Stimulated activated naive CD8-positive, alpha-beta T cell treated with anti-CD3 and anti-CD28 coated beads, Interleukin-15, amount 100 ng/mL, for 72 hours (primary cell): ENCODE results near the gene BHLHA15.

Experiments used
- ATAC-seq: fragments of 150-1000 bp; cut with Tn5 transposase; 2 replicates; pipeline ENCODE4 v1.10.0; 2021; ENCODE audit warnings: mild to moderate bottlenecking, moderate library complexity
- DNase-seq, 2 donors: peaks; one replicate each; pipeline ENCODE4 v3.0.0; 2021 to 2022
- H3K27ac Mint-ChIP-seq, 2 donors: one replicate each; pipeline ENCODE4 v1.8.0; 2022; ENCODE audit warnings: mild to moderate bottlenecking in 2 of 2, mixed read lengths in 2 of 2, moderate library complexity in 2 of 2
- H3K27me3 Mint-ChIP-seq: one replicate; pipeline ENCODE4 v1.8.0; 2022; ENCODE audit warnings: mixed read lengths
- H3K4me1 Mint-ChIP-seq: one replicate; pipeline ENCODE4 v1.8.0; 2022; ENCODE audit warnings: mild to moderate bottlenecking, mixed read lengths
- H3K4me3 Mint-ChIP-seq, 2 donors: one replicate each; pipeline ENCODE4 v1.8.0; 2022; ENCODE audit warnings: mild to moderate bottlenecking in 2 of 2, mixed read lengths in 2 of 2, moderate library complexity in 1 of 2
- H3K9me3 Mint-ChIP-seq, 2 donors: one replicate each; pipeline ENCODE4 v1.8.0; 2022; ENCODE audit warnings: mixed read lengths in 2 of 2

The BHLHA15 gene

GRCh38 chr7:98211221-98211675 lies at the start of gene BHLHA15:
BHLHA15 (plus strand) TSS chr7:98211439; CDS start chr7:98212310, 871 bp downstream.
- Mint-ChIP-seq H3K27ac (peak within 1 kb of the TSS in 1 of 2 donors; percentile 82), H3K4me1 (peaks cover 24% of the 10 kb centered on the region), H3K27me3 (no peaks in the 10 kb centered on the region), H3K9me3 (no peaks in the 10 kb centered on the region), H3K4me3 (peak within 1 kb of the TSS; percentile 54 to 69)
- peak; percentile 39 for ATAC-seq
- DNase-seq: no peak

- ATAC-seq: no peak
- H3K9me3 Mint-ChIP-seq: no peaks in the 10 kb centered on the region
- H3K4me3 Mint-ChIP-seq: no peak overlapping the region
- no peaks in the 10 kb centered on the region for H3K27me3 Mint-ChIP-seq
- no peak overlapping the region for H3K27ac Mint-ChIP-seq
- peaks cover 5% of the 10 kb centered on the region for H3K4me1 Mint-ChIP-seq
- DNase-seq: no peak
Observed at GRCh38 chr7:98162758-98163157, 48.5 kb upstream of the BHLHA15 start.

- Mint-ChIP-seq H3K4me1 (peaks cover 5% of the 10 kb centered on the region), H3K27ac (no peak overlapping the region), H3K4me3 (no peak overlapping the region), H3K9me3 (no peaks in the 10 kb centered on the region), H3K27me3 (no peaks in the 10 kb centered on the region)
- no peak for ATAC-seq
- no peak for DNase-seq
Observed at GRCh38 chr7:98163269-98163668, 48.0 kb upstream of the BHLHA15 start.

GRCh38 chr7:98163704-98164494 lies 47.3 kb upstream of the BHLHA15 start:
- no peak for ATAC-seq
- Mint-ChIP-seq H3K4me1 (peaks cover 10% of the 10 kb centered on the region), H3K4me3 (no peak overlapping the region), H3K9me3 (no peaks in the 10 kb centered on the region), H3K27me3 (no peaks in the 10 kb centered on the region), H3K27ac (no peak overlapping the region)
- no peak for DNase-seq

- ATAC-seq (peak; percentile 88), DNase-seq (peak; percentile 34 to 61)
- Mint-ChIP-seq H3K9me3 (no peaks in the 10 kb centered on the region), H3K4me3 (no peak overlapping the region), H3K27me3 (no peaks in the 10 kb centered on the region), H3K4me1 (peaks cover 10% of the 10 kb centered on the region), H3K27ac (no peak overlapping the region)
Observed at GRCh38 chr7:98165827-98166667, 45.2 kb upstream of the BHLHA15 start.

GRCh38 chr7:98166668-98166970 lies 44.6 kb upstream of the BHLHA15 start:
- Mint-ChIP-seq H3K4me1 (peaks cover 10% of the 10 kb centered on the region), H3K4me3 (no peak overlapping the region), H3K9me3 (no peaks in the 10 kb centered on the region), H3K27me3 (no peaks in the 10 kb centered on the region), H3K27ac (no peak overlapping the region)
- ATAC-seq (no peak), DNase-seq (no peak)

GRCh38 chr7:98167653-98168052 lies 43.6 kb upstream of the BHLHA15 start:
- H3K9me3 Mint-ChIP-seq: no peaks in the 10 kb centered on the region
- ATAC-seq (no peak), DNase-seq (no peak)
- H3K4me3 Mint-ChIP-seq: no peak overlapping the region
- H3K27me3 Mint-ChIP-seq: no peaks in the 10 kb centered on the region
- peak overlapping the region in 1 of 2 donors; percentile 49 for H3K27ac Mint-ChIP-seq
- H3K4me1 Mint-ChIP-seq: peaks cover 10% of the 10 kb centered on the region

- H3K4me3 Mint-ChIP-seq: no peak overlapping the region
- peaks cover 10% of the 10 kb centered on the region for H3K4me1 Mint-ChIP-seq
- no peaks in the 10 kb centered on the region for H3K9me3 Mint-ChIP-seq
- no peak overlapping the region for H3K27ac Mint-ChIP-seq
- peak; percentile 58 for ATAC-seq
- peak; percentile 42 to 48 for DNase-seq
- H3K27me3 Mint-ChIP-seq: no peaks in the 10 kb centered on the region
Observed at GRCh38 chr7:98168181-98168903, 42.9 kb upstream of the BHLHA15 start.

- ATAC-seq: no peak
- H3K27ac Mint-ChIP-seq: no peak overlapping the region
- no peak overlapping the region for H3K4me3 Mint-ChIP-seq
- H3K9me3 Mint-ChIP-seq: no peaks in the 10 kb centered on the region
- DNase-seq: no peak
- no peaks in the 10 kb centered on the region for H3K27me3 Mint-ChIP-seq
- H3K4me1 Mint-ChIP-seq: peaks cover 10% of the 10 kb centered on the region
Observed at GRCh38 chr7:98168904-98169621, 42.2 kb upstream of the BHLHA15 start.

GRCh38 chr7:98170966-98171365 lies 40.3 kb upstream of the BHLHA15 start:
- ATAC-seq (no peak), DNase-seq (no peak)
- no peak overlapping the region for H3K27ac Mint-ChIP-seq
- H3K27me3 Mint-ChIP-seq: no peaks in the 10 kb centered on the region
- no peaks in the 10 kb centered on the region for H3K9me3 Mint-ChIP-seq
- H3K4me3 Mint-ChIP-seq: no peak overlapping the region
- H3K4me1 Mint-ChIP-seq: peaks cover 8% of the 10 kb centered on the region

- Mint-ChIP-seq H3K4me1 (peaks cover 5% of the 10 kb centered on the region), H3K9me3 (no peaks in the 10 kb centered on the region), H3K4me3 (no peak overlapping the region), H3K27ac (peak overlapping the region in 1 of 2 donors; percentile 22), H3K27me3 (no peaks in the 10 kb centered on the region)
- no peak for ATAC-seq
- no peak for DNase-seq
Observed at GRCh38 chr7:98171449-98171848, 39.8 kb upstream of the BHLHA15 start.

GRCh38 chr7:98174334-98175259 lies 36.6 kb upstream of the BHLHA15 start:
- Mint-ChIP-seq H3K27ac (no peak overlapping the region), H3K4me1 (no peaks in the 10 kb centered on the region), H3K9me3 (no peaks in the 10 kb centered on the region), H3K27me3 (no peaks in the 10 kb centered on the region), H3K4me3 (no peak overlapping the region)
- no peak for DNase-seq
- ATAC-seq: no peak

GRCh38 chr7:98175260-98175940 lies 35.8 kb upstream of the BHLHA15 start:
- no peaks in the 10 kb centered on the region for H3K4me1 Mint-ChIP-seq
- no peak overlapping the region for H3K4me3 Mint-ChIP-seq
- no peaks in the 10 kb centered on the region for H3K9me3 Mint-ChIP-seq
- ATAC-seq: no peak
- DNase-seq: no peak
- H3K27me3 Mint-ChIP-seq: no peaks in the 10 kb centered on the region
- H3K27ac Mint-ChIP-seq: peak overlapping the region in 1 of 2 donors; percentile 21

- Mint-ChIP-seq H3K4me3 (no peak overlapping the region), H3K27me3 (no peaks in the 10 kb centered on the region), H3K9me3 (no peaks in the 10 kb centered on the region), H3K27ac (no peak overlapping the region), H3K4me1 (no peaks in the 10 kb centered on the region)
- no peak for ATAC-seq
- DNase-seq: no peak
Observed at GRCh38 chr7:98177553-98177952, 33.7 kb upstream of the BHLHA15 start.
